ENCODE results near the gene MUC5AC. TPM values are rescaled to one million over a fixed set of nuclear protein-coding genes. Genes with fewer than 3 reads are reported as not detected.
"Not testable (repeated sequence)": the region's sequence is repeated elsewhere in the genome, so short reads cannot be mapped to it uniquely, and the experiment has no call there.

Gene MUC5AC
- polyA plus RNA-seq, 3 donors, result 0.03 to 24.5 (median 0.56) TPM

- WGBS, 3 donors, result 78 to 84% (median 79%) methylated on average over 22 to 23 of the region's 23 CpGs
- H3K27ac ChIP-seq (ENCODE audit: low read depth, low read length), result no peak overlapping the region
Observed at GRCh38 chr11:1234771-1235305, 77.1 kb downstream of the MUC5AC start.

DNA sequence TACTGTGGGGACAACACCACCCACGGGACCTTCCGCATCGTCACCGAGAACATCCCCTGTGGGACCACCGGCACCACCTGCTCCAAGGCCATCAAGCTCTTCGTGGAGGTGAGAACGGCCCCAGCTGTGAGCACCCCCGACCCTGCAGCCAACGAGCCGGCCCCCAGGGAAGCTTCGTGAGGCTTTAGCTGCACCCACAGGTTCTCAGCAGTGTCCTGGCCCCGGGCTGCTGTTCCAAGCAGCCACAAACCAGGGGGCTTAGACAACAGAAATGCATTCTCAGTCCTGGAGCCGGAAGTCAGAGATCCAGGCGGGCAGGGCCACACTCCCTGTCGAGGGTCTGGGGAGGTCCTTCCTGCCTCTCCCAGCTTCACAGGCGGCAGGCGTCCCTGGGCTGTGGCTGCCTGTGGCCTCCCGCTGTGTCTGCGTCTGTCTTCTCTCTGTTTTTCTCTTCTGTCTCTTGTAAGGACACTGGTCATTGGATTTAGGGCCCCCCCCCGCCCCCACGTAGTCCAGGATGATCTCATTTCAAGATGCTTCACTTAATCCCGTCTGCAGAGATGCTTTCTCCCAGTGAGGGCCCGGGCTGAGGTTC is 77.7 kb downstream of the MUC5AC start:
- 64 to 70% (median 70%) methylated on average over 23 of the region's 23 CpGs for WGBS, 3 donors
- no peak overlapping the region for H3K27ac ChIP-seq (ENCODE audit: low read depth, low read length)

DNA sequence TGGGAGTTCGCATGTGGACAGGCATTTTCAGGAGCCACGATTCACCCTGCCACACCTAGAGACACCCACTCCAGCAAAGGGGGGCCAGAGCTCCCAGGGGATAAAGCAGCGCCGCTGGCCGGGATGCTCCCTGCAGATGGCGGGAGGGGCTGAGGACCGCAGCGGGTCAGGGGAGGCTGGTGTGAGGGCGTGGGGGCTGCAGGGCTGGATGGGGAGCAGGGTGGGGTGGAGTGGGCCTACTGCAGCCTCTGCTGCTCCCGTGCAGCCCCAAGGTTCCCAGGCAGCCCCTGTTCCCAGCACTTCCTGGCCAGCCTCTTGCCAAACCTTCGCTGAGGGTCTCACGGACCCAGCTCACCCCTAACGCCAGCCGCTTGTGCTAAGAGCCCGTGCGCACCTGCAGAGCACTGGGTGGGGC is 78.2 kb downstream of the MUC5AC start:
- no peak overlapping the region for H3K27ac ChIP-seq (ENCODE audit: low read depth, low read length)
- 62 to 70% (median 69%) methylated on average over 16 of the region's 16 CpGs for WGBS, 3 donors

GRCh38 chr11:1236316-1237127 is 78.8 kb downstream of the MUC5AC start:
- 84 to 90% (median 86%) methylated on average over 34 to 37 of the region's 37 CpGs for WGBS, 3 donors
- H3K27ac ChIP-seq (ENCODE audit: low read depth, low read length), result no peak overlapping the region

DNA sequence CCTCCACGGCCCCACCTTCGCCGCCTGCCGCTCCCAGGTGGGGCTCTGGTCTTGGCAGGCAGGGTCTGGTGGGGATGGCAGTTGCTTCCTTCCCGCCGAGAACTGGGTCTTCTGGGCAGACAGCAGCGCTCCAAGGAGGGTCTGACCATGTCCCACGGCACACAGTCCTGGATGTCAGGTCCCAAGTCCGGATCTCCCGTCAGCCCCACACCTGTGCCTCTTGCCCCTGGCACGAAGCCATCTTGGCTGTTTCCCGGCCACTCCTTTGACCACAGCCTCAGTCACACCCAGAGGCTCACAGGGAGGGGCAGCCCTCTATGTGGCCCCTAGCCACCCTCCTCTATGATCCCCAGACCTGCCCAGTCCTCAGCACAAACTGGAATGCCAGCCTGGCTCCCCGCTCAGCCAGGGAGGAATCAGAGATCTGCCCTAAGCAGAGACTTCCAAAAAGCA is 79.4 kb downstream of the MUC5AC start:
- WGBS, 3 donors, result 69 to 81% (median 79%) methylated on average over 13 of the region's 13 CpGs
- H3K27ac ChIP-seq (ENCODE audit: low read depth, low read length), result no peak overlapping the region

DNA sequence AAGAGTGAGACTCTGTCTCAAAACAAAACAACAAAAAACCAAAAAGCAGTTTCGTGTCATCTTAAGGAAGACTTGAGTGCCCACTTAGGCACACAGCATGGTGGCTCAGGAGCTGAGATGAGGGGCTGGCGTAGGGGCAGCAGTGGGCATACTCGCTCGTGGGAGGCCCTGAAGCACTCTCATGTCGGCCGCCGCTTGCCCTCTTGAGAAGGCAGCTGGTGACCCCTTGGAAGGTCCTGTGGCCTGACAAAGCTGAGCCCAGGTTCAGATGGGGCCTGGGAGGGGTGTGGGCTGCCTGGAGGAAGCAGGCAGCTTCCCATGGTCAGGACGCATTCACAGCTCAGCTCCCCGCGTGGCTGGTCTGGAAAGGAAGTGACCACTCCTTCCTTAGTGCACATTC is 80.1 kb downstream of the MUC5AC start:
- 72 to 79% (median 78%) methylated on average over 10 of the region's 10 CpGs for WGBS, 3 donors
- no peak overlapping the region for H3K27ac ChIP-seq (ENCODE audit: low read depth, low read length)

DNA sequence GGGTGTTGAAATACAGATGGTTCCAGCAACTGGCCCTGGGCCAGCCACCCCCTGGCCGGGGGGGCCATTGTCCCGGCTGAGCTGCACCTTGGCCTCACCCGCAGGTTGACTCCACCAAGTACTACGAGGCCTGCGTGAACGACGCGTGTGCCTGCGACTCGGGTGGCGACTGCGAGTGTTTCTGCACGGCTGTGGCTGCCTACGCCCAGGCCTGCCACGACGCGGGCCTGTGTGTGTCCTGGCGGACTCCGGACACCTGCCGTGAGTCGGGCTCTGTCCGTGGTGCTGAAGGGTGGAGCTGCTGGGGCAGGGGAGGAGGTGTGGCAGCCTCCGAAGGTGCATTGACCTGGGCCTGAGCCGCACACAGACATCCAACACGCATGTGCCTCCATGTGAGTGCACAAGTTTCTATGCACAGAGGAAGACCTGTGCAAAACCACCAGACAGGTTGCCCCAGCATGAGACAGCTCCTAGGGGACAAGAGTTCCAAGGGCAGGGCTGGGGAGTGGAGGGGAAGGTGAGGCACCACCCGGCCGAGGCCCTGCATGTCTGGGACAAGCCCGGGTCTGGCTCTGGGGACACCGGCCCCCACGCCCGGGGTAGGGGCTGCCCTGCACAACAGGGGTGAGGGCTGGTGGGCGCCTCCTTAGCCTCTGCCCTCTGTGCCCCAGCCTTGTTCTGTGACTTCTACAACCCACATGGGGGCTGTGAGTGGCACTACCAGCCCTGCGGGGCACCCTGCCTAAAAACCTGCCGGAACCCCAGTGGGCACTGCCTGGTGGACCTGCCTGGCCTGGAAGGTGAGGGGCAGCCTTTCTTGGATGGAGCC is 81.2 kb downstream of the MUC5AC start:
- 48 to 68% (median 60%) methylated on average over 32 to 34 of the region's 34 CpGs for WGBS, 3 donors
- H3K27ac ChIP-seq (ENCODE audit: low read depth, low read length), result no peak overlapping the region

- H3K27ac ChIP-seq (ENCODE audit: low read depth, low read length), result no peak overlapping the region
- 81 to 89% (median 88%) methylated on average over 22 to 23 of the region's 23 CpGs for WGBS, 3 donors
Observed at GRCh38 chr11:1239596-1240205, 81.9 kb downstream of the MUC5AC start.

GRCh38 chr11:1240771-1241170 is 83.0 kb downstream of the MUC5AC start:
- 92 to 93% (median 92%) methylated on average over 25 of the region's 25 CpGs for WGBS, 3 donors
- H3K27ac ChIP-seq (ENCODE audit: low read depth, low read length), result no peak overlapping the region

GRCh38 chr11:1241706-1242105 is 84.0 kb downstream of the MUC5AC start:
- WGBS, 3 donors, result 90 to 97% (median 95%) methylated on average over 20 of the region's 20 CpGs
- H3K27ac ChIP-seq (ENCODE audit: low read depth, low read length), result no peak overlapping the region

GRCh38 chr11:1242289-1242688 is 84.5 kb downstream of the MUC5AC start:
- WGBS, 3 donors, result 92 to 95% (median 94%) methylated on average over 17 to 20 of the region's 20 CpGs
- no peak overlapping the region for H3K27ac ChIP-seq (ENCODE audit: low read depth, low read length)

DNA sequence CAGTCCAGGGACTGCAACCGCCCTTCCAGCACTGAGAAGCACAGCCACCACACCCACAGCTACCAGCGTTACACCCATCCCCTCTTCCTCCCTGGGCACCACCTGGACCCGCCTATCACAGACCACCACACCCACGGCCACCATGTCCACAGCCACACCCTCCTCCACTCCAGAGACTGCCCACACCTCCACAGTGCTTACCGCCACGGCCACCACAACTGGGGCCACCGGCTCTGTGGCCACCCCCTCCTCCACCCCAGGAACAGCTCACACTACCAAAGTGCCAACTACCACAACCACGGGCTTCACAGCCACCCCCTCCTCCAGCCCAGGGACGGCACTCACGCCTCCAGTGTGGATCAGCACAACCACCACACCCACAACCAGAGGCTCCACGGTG is 85.0 kb downstream of the MUC5AC start:
- WGBS, 3 donors, result 80 to 94% (median 92%) methylated on average over 1 to 8 of the region's 11 CpGs
- H3K27ac ChIP-seq (ENCODE audit: low read depth, low read length), result not testable (repeated sequence)

- WGBS, 3 donors, result 92 to 97% (median 95%) methylated on average over 7 to 14 of the region's 18 CpGs
Observed at GRCh38 chr11:1243521-1243920, 85.8 kb downstream of the MUC5AC start.

GRCh38 chr11:1244557-1244956 is 86.8 kb downstream of the MUC5AC start:
- 95 to 96% (median 95%) methylated on average over 6 to 9 of the region's 9 CpGs for WGBS, 3 donors
- not testable (repeated sequence) for H3K27ac ChIP-seq (ENCODE audit: low read depth, low read length)

More at GRCh38 chr11:1243521-1243920, 85.8 kb downstream of the MUC5AC start:
- H3K27ac ChIP-seq (ENCODE audit: low read depth, low read length), result not testable (repeated sequence)

DNA sequence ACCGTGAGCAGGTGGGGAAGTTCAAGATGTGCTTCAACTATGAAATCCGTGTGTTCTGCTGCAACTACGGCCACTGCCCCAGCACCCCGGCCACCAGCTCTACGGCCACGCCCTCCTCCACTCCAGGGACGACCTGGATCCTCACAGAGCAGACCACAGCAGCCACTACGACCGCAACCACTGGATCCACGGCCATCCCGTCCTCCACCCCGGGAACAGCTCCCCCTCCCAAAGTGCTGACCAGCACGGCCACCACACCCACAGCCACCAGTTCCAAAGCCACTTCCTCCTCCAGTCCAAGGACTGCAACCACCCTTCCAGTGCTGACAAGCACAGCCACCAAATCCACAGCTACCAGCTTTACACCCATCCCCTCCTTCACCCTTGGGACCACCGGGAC is 88.0 kb downstream of the MUC5AC start:
- not testable (repeated sequence) for H3K27ac ChIP-seq (ENCODE audit: low read depth, low read length)
- 84 to 93% (median 91%) methylated on average over 10 to 13 of the region's 14 CpGs for WGBS, 3 donors

- 77 to 88% (median 87%) methylated on average over 11 to 14 of the region's 14 CpGs for WGBS, 3 donors
Observed at GRCh38 chr11:1246301-1246700, 88.5 kb downstream of the MUC5AC start.

GRCh38 chr11:1247026-1247425 is 89.3 kb downstream of the MUC5AC start:
- not testable (repeated sequence) for H3K27ac ChIP-seq (ENCODE audit: low read depth, low read length)
- 89 to 94% (median 92%) methylated on average over 10 to 14 of the region's 14 CpGs for WGBS, 3 donors

More at GRCh38 chr11:1246301-1246700, 88.5 kb downstream of the MUC5AC start:
- H3K27ac ChIP-seq (ENCODE audit: low read depth, low read length), result not testable (repeated sequence)

GRCh38 chr11:1248951-1249350 is 91.2 kb downstream of the MUC5AC start:
- 80 to 95% (median 95%) methylated on average over 8 to 11 of the region's 18 CpGs for WGBS, 3 donors

More at GRCh38 chr11:1248951-1249350, 91.2 kb downstream of the MUC5AC start:
- H3K27ac ChIP-seq (ENCODE audit: low read depth, low read length), result not testable (repeated sequence)

Measured in adipose tissue (tissue), 3 donors.